Liver (tissue), 9 donors: ENCODE measurements around the gene IL1RAPL2. TPM values are rescaled to one million over a fixed set of nuclear protein-coding genes. Genes with fewer than 3 reads are reported as not detected.

Experiments used
- DNase-seq: peaks from one replicate; pipeline ENCODE4 v3.0.0-alpha.2; 2017; ENCODE audit warnings: low spot score
- H3K27ac ChIP-seq, 2 donors: one replicate each; pipeline ENCODE4 v1.7.0; 2013; ENCODE audit warnings: inconsistent platforms in 2 of 2, low read length in 2 of 2, control low read depth in 1 of 2, low read depth in 1 of 2, mild to moderate bottlenecking in 1 of 2
- H3K27me3 ChIP-seq, 4 donors: one replicate each; pipeline versions ENCODE4 v1.6.1 to v1.7.0; 2013; ENCODE audit warnings: low read length in 3 of 4, inconsistent platforms in 1 of 4, mild to moderate bottlenecking in 1 of 4, moderate library complexity in 1 of 4; ENCODE audit not compliant: control insufficient read depth in 4 of 4, insufficient read depth in 4 of 4
- H3K36me3 ChIP-seq, 4 donors: one replicate each; pipeline versions ENCODE4 v1.6.1 to v1.7.0; 2013; ENCODE audit warnings: low read length in 3 of 4, mild to moderate bottlenecking in 3 of 4, low read depth in 1 of 4, moderate library complexity in 1 of 4; ENCODE audit not compliant: control insufficient read depth in 4 of 4, insufficient read depth in 3 of 4
- H3K4me1 ChIP-seq, 4 donors: one replicate each; pipeline versions ENCODE4 v1.6.1 to v1.7.0; 2013; ENCODE audit warnings: low read length in 3 of 4, mild to moderate bottlenecking in 3 of 4, moderate library complexity in 1 of 4; ENCODE audit not compliant: control insufficient read depth in 4 of 4, insufficient read depth in 4 of 4
- H3K4me3 ChIP-seq, 3 donors: one replicate each; pipeline versions ENCODE4 v1.6.1 to v1.7.0; 2013; ENCODE audit warnings: low read length in 3 of 3, control low read depth in 1 of 3, low read depth in 1 of 3, mild to moderate bottlenecking in 1 of 3
- H3K9ac ChIP-seq, 2 donors: one replicate each; pipeline ENCODE4 v1.7.0; 2013; ENCODE audit warnings: low read length in 2 of 2, mild to moderate bottlenecking in 2 of 2, moderate library complexity in 2 of 2, control low read depth in 1 of 2, low read depth in 1 of 2
- H3K9me3 ChIP-seq, 4 donors: one replicate each; pipeline versions ENCODE4 v1.6.1 to v1.7.0; 2013; ENCODE audit warnings: low read length in 3 of 4; ENCODE audit not compliant: control insufficient read depth in 4 of 4
- EGR1 ChIP-seq, 2 donors: IDR thresholded peaks; 2 replicates each; pipeline ENCODE4 v1.6.1; 2016 to 2018; ENCODE audit warnings: antibody characterized with exemption in 2 of 2, low read depth in 2 of 2
- FOXA1 ChIP-seq: IDR thresholded peaks from 2 replicates; pipeline ENCODE4 v1.6.1; 2016; ENCODE audit warnings: antibody characterized with exemption
- FOXA2 ChIP-seq: IDR thresholded peaks from 2 replicates; pipeline ENCODE4 v1.6.1; 2016; ENCODE audit warnings: antibody characterized with exemption
- GABPA ChIP-seq, 2 donors: IDR thresholded peaks in 1 of 2; conservative IDR thresholded peaks in 1 of 2; 2 replicates each; pipeline ENCODE4 v1.6.1; 2016; ENCODE audit warnings: antibody characterized with exemption in 2 of 2, mild to moderate bottlenecking in 1 of 2, moderate library complexity in 1 of 2
- HNF4A ChIP-seq, 2 donors: conservative IDR thresholded peaks; 2 replicates each; pipeline ENCODE4 v1.6.1; 2016; ENCODE audit warnings: antibody characterized with exemption in 2 of 2, mild to moderate bottlenecking in 2 of 2
- HNF4G ChIP-seq: IDR thresholded peaks from 2 replicates; pipeline ENCODE4 v1.6.1; 2016; ENCODE audit warnings: antibody characterized with exemption
- JUND ChIP-seq, 2 donors: IDR thresholded peaks; 2 replicates each; pipeline ENCODE4 v1.6.1; 2016; ENCODE audit warnings: antibody characterized with exemption in 2 of 2
- NR2F2 ChIP-seq: IDR thresholded peaks from 2 replicates; pipeline ENCODE4 v1.6.1; 2016; ENCODE audit warnings: antibody characterized with exemption
- RAD21 ChIP-seq, 2 donors: IDR thresholded peaks; 2 replicates each; pipeline ENCODE4 v1.6.1; 2016; ENCODE audit warnings: antibody characterized with exemption in 2 of 2, mild to moderate bottlenecking in 2 of 2
- REST ChIP-seq: IDR thresholded peaks from 2 replicates; pipeline ENCODE4 v1.6.1; 2016; ENCODE audit warnings: antibody characterized with exemption, mild to moderate bottlenecking
- RXRA ChIP-seq, 2 donors: IDR thresholded peaks; 2 replicates each; pipeline ENCODE4 v1.6.1; 2017 to 2018; ENCODE audit warnings: antibody characterized with exemption in 2 of 2, mild to moderate bottlenecking in 1 of 2
- SP1 ChIP-seq: IDR thresholded peaks from 2 replicates; pipeline ENCODE4 v1.6.1; 2018; ENCODE audit warnings: antibody characterized with exemption, mild to moderate bottlenecking
- TAF1 ChIP-seq: conservative IDR thresholded peaks from 2 replicates; pipeline ENCODE4 v1.6.1; 2016; ENCODE audit warnings: antibody characterized with exemption, mild to moderate bottlenecking
- YY1 ChIP-seq: IDR thresholded peaks from 2 replicates; pipeline ENCODE4 v1.6.1; 2016; ENCODE audit warnings: antibody characterized with exemption, mild to moderate bottlenecking
- WGBS: extraction: QIAGEN DNeasy Blood & Tissue Kit; methylation state at CpG from one replicate; pipeline ENCODE4 v1.1.7; 2013; 5-methylcytosine and 5-hydroxymethylcytosine counted together
- polyA plus RNA-seq, 2 donors: library from polyadenylated mRNA; stranded (reverse) in 1 of 2; unstranded in 1 of 2; fragments of 200-250 nt in 1 of 2; fragments of >200 nt in 1 of 2; fragmentation: Nextera tagmentation in 1 of 2; extraction: Ambion mirVana in 1 of 2; gene quantifications; one replicate each; pipeline versions ENCODE4 v1.2.1 to v1.2.3, GENCODE V29; 2013 to 2015
- total RNA-seq, 2 donors: library from RNA; depleted of rRNA; stranded (reverse); fragments of >200 nt; gene quantifications; one replicate each; pipeline ENCODE4 v1.2.3, GENCODE V29; 2014
- TF ChIP-seq, protein P1 (sequence below): IDR thresholded peaks from 2 replicates; pipeline ENCODE4 v1.6.1; 2016; ENCODE audit warnings: antibody characterized with exemption
- TF ChIP-seq, protein P2 (sequence below): IDR thresholded peaks from 2 replicates; pipeline ENCODE4 v1.6.1; 2016; ENCODE audit warnings: antibody characterized with exemption
- TF ChIP-seq, protein P3 (sequence below): fragments of 150-350 bp; IDR thresholded peaks from 2 replicates; pipeline ENCODE4 v1.5.1; 2017; ENCODE audit warnings: improper control_type of control experiment, low read depth, low read length; ENCODE audit not compliant: missing input control
- TF ChIP-seq, protein P4 (sequence below): IDR thresholded peaks from 2 replicates; pipeline ENCODE4 v1.6.1; 2016; ENCODE audit warnings: antibody characterized with exemption
- donor health status: healthy.
- donor health status: healthy.
- donor health status: healthy.
- donor health status: healthy.
- donor health status: healthy.

Gene IL1RAPL2
- total and polyA plus RNA-seq, 4 donors, result 0.20 to 1.6 (median 0.91) TPM

DNA sequence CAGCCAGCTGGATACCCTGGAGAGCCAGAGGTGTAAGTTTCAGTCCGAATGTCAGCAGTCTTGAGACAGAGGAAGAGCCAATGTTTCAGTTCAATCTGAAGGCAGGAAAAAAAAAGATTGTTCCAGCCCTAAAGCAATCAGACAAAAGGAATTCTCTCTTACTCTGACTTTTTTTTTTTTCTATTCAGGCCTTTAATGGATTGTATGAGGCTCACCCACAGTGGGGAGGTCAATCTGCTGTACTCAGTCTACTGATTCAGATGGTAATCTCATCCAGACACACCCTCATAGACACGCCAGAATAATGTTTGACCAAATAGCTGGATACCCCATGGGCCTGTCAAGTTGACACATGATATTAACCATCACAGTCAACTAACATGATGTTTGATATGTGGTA lies 602.6 kb downstream of the IL1RAPL2 start:
- Histone ChIP-seq H3K27me3 (peaks cover 0 to 2% (median 0%) of the 10 kb centered on the region in 4 donors), H3K27ac (no peak overlapping the region), H3K9ac (no peak overlapping the region), H3K4me1 (no peaks in the 10 kb centered on the region), H3K9me3 (no peaks in the 10 kb centered on the region), H3K36me3 (no peaks in the 10 kb centered on the region), H3K4me3 (no peak overlapping the region)
- 86% methylated on average over 2 of the region's 2 CpGs for WGBS
- no peak for TF ChIP-seq EGR1 (IDR thresholded peaks at IDR 0.05; ENCODE audit: low read depth in 2 of 2)
- no peak for TF ChIP-seq YY1
- no peak for TF ChIP-seq FOXA1
- TF ChIP-seq JUND (IDR thresholded peaks at IDR 0.05), result no peak
- TF ChIP-seq REST, result no peak
- no peak for TF ChIP-seq RAD21 (IDR thresholded peaks at IDR 0.05)
- no peak for TF ChIP-seq FOXA2
- TF ChIP-seq NR2F2, result no peak
- no peak for TF ChIP-seq TAF1
- no peak for TF ChIP-seq GABPA (IDR thresholded peaks at IDR 0.05 in 1 of 2, conservative IDR thresholded peaks at IDR 0.05 in 1 of 2)
- TF ChIP-seq, protein P1, sequence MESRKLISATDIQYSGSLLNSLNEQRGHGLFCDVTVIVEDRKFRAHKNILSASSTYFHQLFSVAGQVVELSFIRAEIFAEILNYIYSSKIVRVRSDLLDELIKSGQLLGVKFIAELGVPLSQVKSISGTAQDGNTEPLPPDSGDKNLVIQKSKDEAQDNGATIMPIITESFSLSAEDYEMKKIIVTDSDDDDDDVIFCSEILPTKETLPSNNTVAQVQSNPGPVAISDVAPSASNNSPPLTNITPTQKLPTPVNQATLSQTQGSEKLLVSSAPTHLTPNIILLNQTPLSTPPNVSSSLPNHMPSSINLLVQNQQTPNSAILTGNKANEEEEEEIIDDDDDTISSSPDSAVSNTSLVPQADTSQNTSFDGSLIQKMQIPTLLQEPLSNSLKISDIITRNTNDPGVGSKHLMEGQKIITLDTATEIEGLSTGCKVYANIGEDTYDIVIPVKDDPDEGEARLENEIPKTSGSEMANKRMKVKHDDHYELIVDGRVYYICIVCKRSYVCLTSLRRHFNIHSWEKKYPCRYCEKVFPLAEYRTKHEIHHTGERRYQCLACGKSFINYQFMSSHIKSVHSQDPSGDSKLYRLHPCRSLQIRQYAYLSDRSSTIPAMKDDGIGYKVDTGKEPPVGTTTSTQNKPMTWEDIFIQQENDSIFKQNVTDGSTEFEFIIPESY, result no peak
- TF ChIP-seq, protein P2, sequence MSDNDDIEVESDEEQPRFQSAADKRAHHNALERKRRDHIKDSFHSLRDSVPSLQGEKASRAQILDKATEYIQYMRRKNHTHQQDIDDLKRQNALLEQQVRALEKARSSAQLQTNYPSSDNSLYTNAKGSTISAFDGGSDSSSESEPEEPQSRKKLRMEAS, result no peak
- no peak for TF ChIP-seq RXRA (IDR thresholded peaks at IDR 0.05)
- no peak for TF ChIP-seq HNF4G
- TF ChIP-seq HNF4A (conservative IDR thresholded peaks at IDR 0.05), result no peak
- TF ChIP-seq, protein P3, sequence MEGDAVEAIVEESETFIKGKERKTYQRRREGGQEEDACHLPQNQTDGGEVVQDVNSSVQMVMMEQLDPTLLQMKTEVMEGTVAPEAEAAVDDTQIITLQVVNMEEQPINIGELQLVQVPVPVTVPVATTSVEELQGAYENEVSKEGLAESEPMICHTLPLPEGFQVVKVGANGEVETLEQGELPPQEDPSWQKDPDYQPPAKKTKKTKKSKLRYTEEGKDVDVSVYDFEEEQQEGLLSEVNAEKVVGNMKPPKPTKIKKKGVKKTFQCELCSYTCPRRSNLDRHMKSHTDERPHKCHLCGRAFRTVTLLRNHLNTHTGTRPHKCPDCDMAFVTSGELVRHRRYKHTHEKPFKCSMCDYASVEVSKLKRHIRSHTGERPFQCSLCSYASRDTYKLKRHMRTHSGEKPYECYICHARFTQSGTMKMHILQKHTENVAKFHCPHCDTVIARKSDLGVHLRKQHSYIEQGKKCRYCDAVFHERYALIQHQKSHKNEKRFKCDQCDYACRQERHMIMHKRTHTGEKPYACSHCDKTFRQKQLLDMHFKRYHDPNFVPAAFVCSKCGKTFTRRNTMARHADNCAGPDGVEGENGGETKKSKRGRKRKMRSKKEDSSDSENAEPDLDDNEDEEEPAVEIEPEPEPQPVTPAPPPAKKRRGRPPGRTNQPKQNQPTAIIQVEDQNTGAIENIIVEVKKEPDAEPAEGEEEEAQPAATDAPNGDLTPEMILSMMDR, result no peak
- TF ChIP-seq, protein P4, sequence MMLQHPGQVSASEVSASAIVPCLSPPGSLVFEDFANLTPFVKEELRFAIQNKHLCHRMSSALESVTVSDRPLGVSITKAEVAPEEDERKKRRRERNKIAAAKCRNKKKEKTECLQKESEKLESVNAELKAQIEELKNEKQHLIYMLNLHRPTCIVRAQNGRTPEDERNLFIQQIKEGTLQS, result no peak
- no peak for TF ChIP-seq SP1
- DNase-seq, result no peak

GRCh38 chrX:105173071-105173470 lies 607.1 kb downstream of the IL1RAPL2 start:
- DNase-seq, result no peak
- Histone ChIP-seq H3K36me3 (no peaks in the 10 kb centered on the region), H3K27me3 (peaks cover 0 to 2% (median 0%) of the 10 kb centered on the region in 4 donors), H3K27ac (no peak overlapping the region), H3K9ac (no peak overlapping the region), H3K4me1 (no peaks in the 10 kb centered on the region), H3K9me3 (no peaks in the 10 kb centered on the region), H3K4me3 (no peak overlapping the region)
- TF ChIP-seq FOXA1 (no peak), HNF4G (no peak), RXRA (IDR thresholded peaks at IDR 0.05) (no peak), EGR1 (IDR thresholded peaks at IDR 0.05; ENCODE audit: low read depth in 2 of 2) (no peak), FOXA2 (no peak), YY1 (no peak), GABPA (IDR thresholded peaks at IDR 0.05 in 1 of 2, conservative IDR thresholded peaks at IDR 0.05 in 1 of 2) (no peak), RAD21 (IDR thresholded peaks at IDR 0.05) (no peak), TAF1 (no peak), SP1 (no peak), JUND (IDR thresholded peaks at IDR 0.05) (no peak), HNF4A (conservative IDR thresholded peaks at IDR 0.05) (no peak)
- TF ChIP-seq, protein P2, result no peak
- TF ChIP-seq, protein P1, result no peak
- 93% methylated on average over 4 of the region's 4 CpGs for WGBS
